ENCODE results near the gene MRNIP.

GRCh38 chr5:179869641-179870402 is 11.2 kb upstream of the MRNIP start:
- no peak for TF ChIP-seq YY1 (IDR thresholded peaks at IDR 0.05; ENCODE audit: insufficient read depth, insufficient read length)
- TF ChIP-seq ZNF274 (IDR thresholded peaks at IDR 0.05; ENCODE audit: low read depth, low read length): no peak
